RKO (cell line): ENCODE results near the gene TNK2.

Source experiments
- DNase-seq: peaks from one replicate; pipeline ENCODE4 v3.0.0-alpha.2; 2016; ENCODE audit warnings: low spot score

TNK2 gene

GRCh38 chr3:195899701-195900435, 8.5 kb downstream of the TNK2 start:
- DNase-seq: no peak

- DNase-seq: no peak
Measured at GRCh38 chr3:195897853-195898415, 10.4 kb downstream of the TNK2 start.

- DNase-seq: peak; percentile 66
Measured at GRCh38 chr3:195897081-195897852, 11.1 kb downstream of the TNK2 start.

- DNase-seq: peak; percentile 82
Measured at GRCh38 chr3:195896361-195897080, 11.8 kb downstream of the TNK2 start.

- peak; percentile 66 for DNase-seq
Measured at GRCh38 chr3:195895861-195896360, 12.4 kb downstream of the TNK2 start.

GRCh38 chr3:195895078-195895860, 13.1 kb downstream of the TNK2 start:
- peak; percentile 78 for DNase-seq

GRCh38 chr3:195893916-195894465, 14.4 kb downstream of the TNK2 start:
- DNase-seq: no peak

- DNase-seq: no peak
Measured at GRCh38 chr3:195893516-195893915, 14.8 kb downstream of the TNK2 start.

GRCh38 chr3:195893044-195893395, 15.3 kb downstream of the TNK2 start:
- DNase-seq: no peak

GRCh38 chr3:195892105-195893043, 16.0 kb downstream of the TNK2 start:
- DNase-seq: no peak

GRCh38 chr3:195891431-195892104, 16.8 kb downstream of the TNK2 start:
- DNase-seq: no peak

- DNase-seq: no peak
Measured at GRCh38 chr3:195889870-195890295, 18.5 kb downstream of the TNK2 start.

- no peak for DNase-seq
Measured at GRCh38 chr3:195888981-195889869, 19.1 kb downstream of the TNK2 start.

GRCh38 chr3:195888311-195888761, 20.0 kb downstream of the TNK2 start:
- DNase-seq: no peak

GRCh38 chr3:195887670-195888069, 20.7 kb downstream of the TNK2 start:
- DNase-seq: no peak

GRCh38 chr3:195886181-195887141, 21.9 kb downstream of the TNK2 start:
- DNase-seq: no peak
